Breast epithelium (tissue), 4 donors: ENCODE measurements around the gene NECTIN1. TPM values are rescaled to one million over a fixed set of nuclear protein-coding genes. Genes with fewer than 3 reads are reported as not detected.

ENCODE experiments used
- DNase-seq, 2 donors: peaks; one replicate each; pipeline ENCODE4 v3.0.0-alpha.2; 2019; ENCODE audit warnings: low spot score in 2 of 2
- H3K27ac ChIP-seq, 2 donors: fragments of 200-600 bp; sonication (generic) in 1 of 2; one replicate each; pipeline ENCODE4 v1.5.1; 2016 to 2019; ENCODE audit warnings: mild to moderate bottlenecking in 1 of 2
- H3K27me3 ChIP-seq, 2 donors: fragments of 200-600 bp; sonication (generic) in 1 of 2; one replicate each; pipeline versions ENCODE4 v1.5.1 to v1.6.0; 2017 to 2019; ENCODE audit warnings: control low read depth in 1 of 2, mild to moderate bottlenecking in 1 of 2
- H3K36me3 ChIP-seq: fragments of 200-600 bp; one replicate; pipeline ENCODE4 v1.5.1; 2019
- H3K4me1 ChIP-seq, 2 donors: fragments of 200-600 bp; sonication (generic); one replicate each; pipeline ENCODE4 v1.5.1; 2016 to 2019; ENCODE audit warnings: control low read depth in 1 of 2
- H3K4me3 ChIP-seq, 3 donors: fragments of 200-600 bp; sonication (generic); 1 replicate in 2 of 3; 2 replicates in 1 of 3; pipeline ENCODE4 v1.5.1; 2016 to 2019; ENCODE audit warnings: mild to moderate bottlenecking in 3 of 3, moderate library complexity in 2 of 3
- H3K9me3 ChIP-seq, 2 donors: fragments of 200-600 bp; sonication (generic) in 1 of 2; one replicate each; pipeline ENCODE4 v1.5.1; 2016 to 2019; ENCODE audit warnings: control low read depth in 1 of 2
- CTCF ChIP-seq, 3 donors: fragments of 450-650 bp; IDR thresholded peaks; one replicate each; pipeline ENCODE4 v1.5.1; 2016 to 2017; ENCODE audit warnings: antibody characterized with exemption in 3 of 3, mild to moderate bottlenecking in 3 of 3, moderate library complexity in 3 of 3
- POLR2A ChIP-seq: fragments of 450-650 bp; IDR thresholded peaks from one replicate; pipeline ENCODE4 v1.6.1; 2016; ENCODE audit warnings: antibody characterized with exemption, mild to moderate bottlenecking, moderate library complexity
- POLR2AphosphoS5 ChIP-seq, 3 donors: sonication (generic); formaldehyde crosslinking; IDR thresholded peaks; one replicate each; pipeline ENCODE4 v1.6.1; 2017; ENCODE audit warnings: antibody characterized with exemption in 3 of 3
- intact Hi-C: fragments of 100-400 bp; cut with DNase I; formaldehyde crosslinking; loops from one replicate; pipeline ENCODE4 v1.15.1; 2023; ENCODE audit warnings: low total_unique reads
- total RNA-seq, 3 donors: library from RNA; depleted of rRNA; stranded (reverse); fragments of >200 nt; gene quantifications; one replicate each; pipeline ENCODE4 v1.1.0, GENCODE V29; 2016

The NECTIN1 gene
- total RNA-seq, 3 donors from 2014 or later: 2.6 to 6.6 (median 4.5) TPM

GRCh38 chr11:119754656-119755355 lies 25.8 kb upstream of the NECTIN1 start:
- Histone ChIP-seq H3K9me3 (no peaks in the 10 kb centered on the region), H3K27ac (peak overlapping the region in 1 of 2 donors; percentile 21), H3K4me1 (peaks cover 0 to 8% of the 10 kb centered on the region in 2 donors), H3K36me3 (no peaks in the 10 kb centered on the region), H3K4me3 (no peak overlapping the region), H3K27me3 (no peaks in the 10 kb centered on the region)
- TF ChIP-seq POLR2A (no peak), POLR2AphosphoS5 (IDR thresholded peaks at IDR 0.05) (no peak), CTCF (IDR thresholded peaks at IDR 0.05) (no peak)
- intact Hi-C loops: loop anchor here (5.0 kb wide), 1 partner anchor 1613 kb away; no protein-coding TSS in a partner anchor
- DNase-seq: no peak

DNA sequence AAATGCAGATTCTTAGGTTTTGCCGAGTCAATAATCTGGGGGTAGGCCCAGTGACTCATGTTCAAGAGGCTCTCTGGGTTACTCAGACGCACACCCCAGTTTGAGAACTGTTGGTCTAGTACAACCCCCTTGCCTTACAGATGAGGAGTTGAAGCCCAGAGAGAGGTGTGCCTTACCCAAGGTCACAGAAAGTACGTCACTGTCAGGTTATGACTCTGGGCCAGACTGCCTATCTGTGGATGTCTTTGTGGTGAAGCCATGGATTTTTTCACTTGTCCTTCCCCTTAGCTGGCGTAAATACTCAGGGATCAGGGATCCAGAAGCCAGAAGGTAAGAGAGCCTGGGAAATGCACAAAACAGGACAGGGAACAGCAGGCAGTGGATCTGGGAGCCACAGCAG lies 25.2 kb upstream of the NECTIN1 start:
- Histone ChIP-seq H3K4me1 (peaks cover 0 to 8% of the 10 kb centered on the region in 2 donors), H3K4me3 (no peak overlapping the region), H3K36me3 (no peaks in the 10 kb centered on the region), H3K27ac (peak overlapping the region in 1 of 2 donors; percentile 21), H3K9me3 (no peaks in the 10 kb centered on the region), H3K27me3 (no peaks in the 10 kb centered on the region)
- no peak for DNase-seq
- intact Hi-C loops: no loop called here
- TF ChIP-seq POLR2A: no peak
- TF ChIP-seq CTCF (IDR thresholded peaks at IDR 0.05): no peak
- TF ChIP-seq POLR2AphosphoS5 (IDR thresholded peaks at IDR 0.05): no peak

- intact Hi-C loops: no loop called here
- Histone ChIP-seq H3K36me3 (no peaks in the 10 kb centered on the region), H3K27ac (peak overlapping the region; percentile 1 to 58), H3K4me1 (peaks cover 0 to 8% of the 10 kb centered on the region in 2 donors), H3K27me3 (no peaks in the 10 kb centered on the region), H3K9me3 (no peaks in the 10 kb centered on the region), H3K4me3 (no peak overlapping the region)
- DNase-seq: peak; percentile 45 to 50
- no peak for TF ChIP-seq CTCF (IDR thresholded peaks at IDR 0.05)
- no peak for TF ChIP-seq POLR2A
- no peak for TF ChIP-seq POLR2AphosphoS5 (IDR thresholded peaks at IDR 0.05)
Observed at GRCh38 chr11:119752946-119753345, 23.9 kb upstream of the NECTIN1 start.

GRCh38 chr11:119752345-119752871 lies 23.4 kb upstream of the NECTIN1 start:
- intact Hi-C loops: no loop called here
- Histone ChIP-seq H3K4me1 (peaks cover 0 to 8% of the 10 kb centered on the region in 2 donors), H3K27ac (peak overlapping the region; percentile 31 to 58), H3K36me3 (no peaks in the 10 kb centered on the region), H3K9me3 (no peaks in the 10 kb centered on the region), H3K4me3 (no peak overlapping the region), H3K27me3 (no peaks in the 10 kb centered on the region)
- peak in 1 of 2 donors; percentile 14 for DNase-seq
- no peak for TF ChIP-seq CTCF (IDR thresholded peaks at IDR 0.05)
- TF ChIP-seq POLR2A: no peak
- TF ChIP-seq POLR2AphosphoS5 (IDR thresholded peaks at IDR 0.05): no peak

DNA sequence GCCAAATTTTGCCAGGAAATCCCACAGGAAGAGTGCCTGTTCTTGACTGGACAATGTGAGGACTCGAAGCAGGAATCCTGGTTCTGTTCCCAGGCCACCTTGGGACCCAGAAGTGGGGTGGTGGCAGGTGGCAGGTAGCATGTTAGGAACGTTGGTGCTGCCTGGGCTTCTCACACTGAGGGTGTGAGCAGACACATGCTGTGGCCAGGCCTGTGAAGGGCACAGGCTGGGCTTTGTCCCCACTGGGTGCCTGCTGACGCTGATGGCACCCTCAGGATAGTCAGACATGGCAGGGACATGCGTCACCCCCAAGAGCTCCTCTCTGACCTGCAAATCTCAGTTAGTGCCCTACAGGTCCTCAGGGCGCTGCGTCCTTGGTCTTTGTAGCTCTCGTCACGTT lies 21.1 kb upstream of the NECTIN1 start:
- Histone ChIP-seq H3K9me3 (no peaks in the 10 kb centered on the region), H3K4me1 (peaks cover 0 to 8% of the 10 kb centered on the region in 2 donors), H3K27me3 (no peaks in the 10 kb centered on the region), H3K27ac (no peak overlapping the region), H3K36me3 (no peaks in the 10 kb centered on the region), H3K4me3 (no peak overlapping the region)
- no peak for TF ChIP-seq POLR2AphosphoS5 (IDR thresholded peaks at IDR 0.05)
- TF ChIP-seq POLR2A: no peak
- no peak for TF ChIP-seq CTCF (IDR thresholded peaks at IDR 0.05)
- DNase-seq: no peak
- intact Hi-C loops: no loop called here
